SW 1271 (cell line): Measurements from ENCODE around the gene CREB3L2.
"Not testable (repeated sequence)": the region's sequence is repeated elsewhere in the genome, so short reads cannot be mapped to it uniquely, and the experiment has no call there.

Experiments
- DNase-seq, 2 experiments: peaks; one replicate each; lab custom pipeline; 2025; lab: John Stamatoyannopoulos, UW

Gene CREB3L2, protein sequence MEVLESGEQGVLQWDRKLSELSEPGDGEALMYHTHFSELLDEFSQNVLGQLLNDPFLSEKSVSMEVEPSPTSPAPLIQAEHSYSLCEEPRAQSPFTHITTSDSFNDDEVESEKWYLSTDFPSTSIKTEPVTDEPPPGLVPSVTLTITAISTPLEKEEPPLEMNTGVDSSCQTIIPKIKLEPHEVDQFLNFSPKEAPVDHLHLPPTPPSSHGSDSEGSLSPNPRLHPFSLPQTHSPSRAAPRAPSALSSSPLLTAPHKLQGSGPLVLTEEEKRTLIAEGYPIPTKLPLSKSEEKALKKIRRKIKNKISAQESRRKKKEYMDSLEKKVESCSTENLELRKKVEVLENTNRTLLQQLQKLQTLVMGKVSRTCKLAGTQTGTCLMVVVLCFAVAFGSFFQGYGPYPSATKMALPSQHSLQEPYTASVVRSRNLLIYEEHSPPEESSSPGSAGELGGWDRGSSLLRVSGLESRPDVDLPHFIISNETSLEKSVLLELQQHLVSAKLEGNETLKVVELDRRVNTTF

DNA sequence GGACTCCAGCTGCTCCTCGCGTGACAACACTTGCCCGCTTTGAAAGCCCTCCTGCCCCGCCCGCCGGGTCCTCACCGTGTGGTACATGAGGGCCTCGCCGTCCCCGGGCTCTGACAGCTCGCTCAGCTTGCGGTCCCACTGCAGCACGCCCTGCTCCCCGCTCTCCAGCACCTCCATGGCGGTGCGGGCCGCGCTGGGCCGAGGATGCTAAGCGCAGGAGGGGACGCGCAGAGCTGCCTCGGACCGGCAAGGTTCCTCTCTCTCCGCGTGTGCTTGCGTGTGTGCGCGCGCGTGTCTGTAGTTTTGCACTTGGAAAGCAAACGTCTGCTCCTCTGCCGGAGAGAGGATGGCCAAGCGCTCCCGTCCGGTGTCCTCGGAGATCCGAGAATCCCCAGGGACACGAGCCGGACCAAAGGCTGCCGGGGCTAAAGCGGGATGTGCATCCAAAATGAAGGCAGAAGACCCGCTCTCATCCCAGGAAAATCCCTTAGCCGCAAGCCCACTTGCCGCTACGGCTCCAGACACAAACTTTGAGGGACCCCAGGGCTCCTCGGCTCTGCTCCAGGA, at the start of gene CREB3L2:
CREB3L2 (minus strand) TSS at position 558 of the 567 bp plus-strand sequence; CDS start at position 177, 381 bp downstream.
- peak; percentile 20 to 52 for DNase-seq

DNA sequence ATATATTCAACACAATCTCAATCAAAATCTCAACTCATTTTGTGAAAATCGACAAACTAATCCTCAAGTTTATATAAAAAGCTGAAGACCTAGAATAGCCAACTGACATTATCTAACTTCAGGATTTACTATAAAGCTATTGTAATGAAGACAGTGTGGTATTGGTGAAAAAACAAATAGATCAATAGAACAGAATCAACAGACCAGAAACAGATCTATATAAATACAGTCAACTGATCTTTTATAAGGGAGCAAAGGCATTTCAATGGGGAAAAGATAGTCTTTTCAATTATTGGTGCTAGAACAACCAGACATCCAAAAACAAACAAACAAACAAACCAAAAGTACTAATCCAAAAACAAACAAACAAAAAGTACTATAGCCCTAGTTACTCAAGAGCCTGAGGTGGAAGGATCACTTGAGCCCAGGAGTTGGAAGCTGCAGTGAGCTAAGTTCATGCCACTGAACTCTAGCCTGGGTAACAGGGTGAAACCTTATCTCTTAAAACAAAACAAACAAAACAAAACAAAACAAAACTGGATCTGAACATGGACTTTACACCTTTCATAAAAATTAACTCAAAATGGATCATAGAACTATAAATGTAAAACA, 47.7 kb upstream of the CREB3L2 start:
- no peak for DNase-seq

DNA sequence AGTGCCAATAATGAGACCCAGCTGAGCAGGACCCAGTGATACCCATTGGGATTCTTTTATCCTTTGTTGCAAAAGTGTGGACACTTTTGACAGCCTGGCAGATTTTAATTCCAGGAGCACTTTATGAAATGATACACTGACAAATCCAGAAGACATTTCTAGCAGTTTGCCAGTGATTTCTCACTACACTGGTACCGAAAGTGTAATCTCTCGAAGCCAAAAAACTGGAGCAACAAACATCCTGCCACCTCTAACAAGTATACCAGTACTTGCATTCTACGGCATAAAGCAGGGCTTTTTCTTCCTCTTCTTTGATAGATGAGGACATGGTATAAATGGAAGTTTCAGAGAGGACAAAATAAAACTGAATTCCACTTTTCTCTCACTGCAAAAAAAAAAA, 46.0 kb upstream of the CREB3L2 start:
- DNase-seq, result no peak

DNA sequence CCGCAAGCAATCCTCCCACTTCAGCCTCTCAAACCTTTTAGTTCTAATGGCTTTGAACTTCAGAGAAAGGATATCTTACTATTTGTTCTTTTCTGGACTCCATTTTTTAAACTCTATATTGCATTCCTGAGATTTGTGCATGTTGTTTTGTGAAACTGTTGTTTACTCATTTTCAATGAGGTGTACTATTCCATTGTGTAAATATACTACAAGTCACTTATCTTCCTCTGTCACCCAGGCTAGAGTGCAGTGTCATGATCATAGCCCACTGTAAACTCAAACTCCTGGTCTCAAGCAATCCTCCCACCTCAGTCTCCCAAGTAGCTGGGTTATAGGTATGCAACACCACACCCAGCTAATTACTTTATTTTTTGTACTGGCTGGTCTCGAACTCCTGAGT, 43.0 kb upstream of the CREB3L2 start:
- DNase-seq, result no peak

DNA sequence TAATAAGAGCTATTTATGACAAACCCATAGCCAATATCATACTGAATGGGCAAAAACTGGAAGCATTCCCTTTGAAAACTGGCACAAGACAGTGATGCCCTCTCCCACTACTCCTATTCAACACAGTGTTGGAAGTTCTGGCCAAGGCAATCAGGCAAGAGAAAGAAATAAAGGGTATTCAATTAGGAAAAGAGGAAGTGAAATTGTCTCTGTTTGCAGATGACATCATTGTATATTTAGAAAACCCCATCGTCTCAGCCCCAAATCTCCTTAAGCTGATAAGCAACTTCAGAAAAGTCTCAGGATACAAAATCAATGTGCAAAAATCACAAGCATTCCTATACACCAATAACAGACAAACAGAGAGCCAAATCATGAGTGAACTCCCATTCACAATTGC, 38.2 kb upstream of the CREB3L2 start:
- DNase-seq, result not testable (repeated sequence)

DNA sequence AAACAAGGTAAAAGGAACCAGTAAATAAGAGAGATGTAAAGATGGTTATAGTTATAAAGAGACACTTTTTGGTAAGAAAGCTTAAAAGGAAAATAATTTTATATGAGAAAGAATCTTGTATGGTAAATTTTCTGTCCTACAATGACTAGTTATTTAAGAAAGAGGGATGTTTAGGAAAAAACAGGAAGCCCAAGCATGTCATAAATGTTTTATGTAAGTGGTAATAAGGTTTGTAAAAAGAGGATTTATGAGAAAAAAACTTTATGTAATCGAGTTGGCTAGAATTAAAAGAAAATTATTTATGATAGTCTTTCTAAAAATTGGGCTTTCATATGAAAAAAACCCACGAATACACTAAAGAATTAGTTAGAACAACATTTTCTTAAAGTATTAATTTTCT, 34.2 kb upstream of the CREB3L2 start:
- peak in 1 of 2 experiments; percentile 2 for DNase-seq

DNA sequence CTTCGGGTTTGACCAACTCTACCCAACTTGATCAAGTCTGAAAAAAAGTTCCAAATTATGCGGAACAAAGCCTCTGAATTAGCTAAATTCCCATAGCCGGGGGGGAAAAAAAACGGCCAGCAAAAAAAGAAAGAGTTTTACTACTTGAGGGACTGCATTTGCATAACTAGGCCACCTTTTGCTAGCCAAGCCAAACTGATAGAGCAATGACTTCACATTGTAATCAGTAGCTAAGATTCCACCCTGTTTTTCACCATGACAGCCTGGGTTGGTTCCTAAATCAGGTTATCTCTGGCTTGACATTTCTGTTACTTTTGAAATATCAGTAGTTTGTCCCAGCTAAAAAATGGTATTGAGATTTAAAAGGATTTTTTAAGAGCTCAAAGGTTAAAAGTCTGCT, 31.4 kb upstream of the CREB3L2 start:
- no peak for DNase-seq

DNA sequence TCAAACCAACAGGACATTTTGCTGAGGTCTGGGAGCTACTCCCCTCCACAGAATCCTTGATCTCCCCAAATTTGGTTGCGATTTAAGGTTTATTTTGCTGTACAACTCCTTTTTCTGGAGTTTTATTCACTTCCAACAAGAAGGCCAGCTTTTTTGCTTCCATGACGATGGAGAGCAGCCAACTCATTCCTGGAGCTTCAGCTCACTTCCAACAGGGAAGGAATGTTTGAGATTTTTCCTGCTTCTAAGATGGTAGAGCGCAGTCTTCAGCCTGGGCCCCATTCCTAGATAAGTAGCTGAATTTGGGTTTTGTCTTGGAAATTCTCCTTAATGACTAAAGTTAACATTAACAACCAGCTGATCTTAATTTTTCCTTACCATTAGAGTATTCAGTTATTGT, 30.9 kb upstream of the CREB3L2 start:
- DNase-seq, result no peak

DNA sequence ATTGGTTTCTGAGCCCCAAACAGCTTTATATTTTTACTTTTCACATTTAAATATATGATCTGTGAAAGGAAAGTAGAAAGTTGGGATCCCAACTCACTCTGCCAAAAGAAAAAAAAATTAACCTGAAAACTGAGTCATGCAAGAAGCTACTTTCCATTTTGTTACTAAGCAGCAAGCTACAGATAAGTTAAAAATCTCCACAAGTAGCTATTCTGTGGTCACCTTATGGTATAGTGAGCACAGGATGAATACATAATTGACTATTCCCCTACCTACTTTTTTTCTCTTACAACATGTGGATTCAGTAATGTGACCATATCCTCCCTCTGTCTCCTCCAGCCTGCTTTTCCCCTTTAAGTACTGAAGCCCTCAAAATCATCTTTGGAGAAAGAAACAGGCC, 30.3 kb upstream of the CREB3L2 start:
- DNase-seq, result no peak

DNA sequence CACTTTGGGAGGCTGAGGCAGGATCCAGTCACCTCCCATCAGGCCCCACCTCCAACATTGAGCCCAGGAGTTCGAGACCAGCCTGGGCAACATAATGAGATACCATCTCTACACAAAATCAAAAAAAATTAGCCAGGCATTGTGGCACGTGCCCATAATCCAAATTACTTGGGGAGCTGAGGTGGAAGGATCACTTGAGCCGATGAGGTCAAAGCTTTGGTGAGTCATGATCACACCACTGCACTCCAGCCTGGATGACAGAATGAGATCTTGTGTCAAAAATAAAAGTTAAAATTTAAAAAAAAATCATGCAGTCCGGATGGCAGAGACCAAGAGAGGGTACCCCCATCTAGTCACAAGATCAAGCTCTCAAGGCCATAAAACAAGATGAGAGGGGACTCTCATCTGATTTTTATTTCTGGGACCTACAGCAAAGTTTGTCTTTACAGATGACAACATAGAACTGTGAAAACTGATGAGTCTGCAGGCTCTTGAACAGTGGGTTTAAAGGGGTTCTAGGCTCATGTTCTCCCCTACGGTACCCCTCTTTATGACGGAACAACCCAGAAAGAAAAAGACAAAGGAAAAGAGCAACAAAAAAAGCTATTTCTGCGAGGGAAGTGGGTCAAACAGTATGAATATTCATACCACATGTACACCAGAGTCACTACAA, 28.9 kb upstream of the CREB3L2 start:
- DNase-seq, result no peak

DNA sequence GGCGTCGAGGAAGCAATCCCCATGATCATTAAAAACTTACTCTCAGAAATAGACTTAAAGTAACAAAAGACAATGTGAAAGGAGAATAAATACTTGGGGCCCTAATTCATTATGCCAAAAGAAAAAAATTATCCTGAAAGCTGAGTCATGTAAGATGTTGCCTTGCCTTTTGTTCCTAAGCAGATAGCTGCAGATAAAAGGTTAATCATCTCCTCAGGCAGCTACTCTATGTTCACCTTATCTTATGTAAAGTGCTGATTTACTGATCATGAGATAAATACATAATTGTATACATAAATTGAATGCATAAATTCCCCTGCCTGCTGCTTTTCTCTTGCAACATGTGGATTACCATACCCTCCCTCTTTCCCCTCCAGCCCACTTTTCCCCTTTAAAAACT, 28.1 kb upstream of the CREB3L2 start:
- no peak for DNase-seq

DNA sequence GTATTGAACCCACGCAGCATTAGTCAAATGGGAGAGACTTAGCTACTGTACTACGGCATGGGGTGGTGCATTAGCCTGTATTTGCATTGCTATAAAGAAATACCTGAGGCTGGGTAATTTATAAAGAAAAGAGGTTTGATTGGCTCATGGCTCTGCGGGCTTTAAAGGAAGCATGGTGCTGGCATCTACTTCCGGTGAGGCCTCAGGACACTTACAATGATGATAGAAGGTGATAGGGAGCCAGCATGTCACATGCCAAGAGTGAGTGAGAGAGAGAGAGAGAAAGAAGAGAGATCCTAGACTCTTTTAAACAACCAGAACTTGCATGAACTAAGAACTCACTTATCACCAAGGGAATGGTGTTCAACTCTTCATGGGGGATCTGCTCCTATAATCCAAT, 27.2 kb upstream of the CREB3L2 start:
- no peak for DNase-seq

DNA sequence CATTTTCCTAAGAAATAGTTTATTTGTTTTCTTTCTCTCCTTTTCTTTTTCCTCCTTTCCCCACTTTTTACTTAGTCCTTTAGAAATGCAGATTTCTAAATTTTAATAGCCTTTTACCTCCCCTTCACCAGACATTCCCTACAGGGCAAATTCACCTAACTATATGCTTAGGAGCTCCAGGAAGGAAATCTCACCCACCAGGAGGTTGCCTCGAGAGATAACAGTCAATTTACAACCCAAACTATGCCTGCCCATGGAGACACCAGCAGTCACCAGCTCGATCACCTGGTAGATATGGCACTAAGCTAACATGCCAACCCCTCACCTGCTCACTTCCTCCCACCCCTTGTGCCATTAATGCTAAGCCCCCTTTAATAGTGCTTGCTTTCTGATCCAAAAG, 25.2 kb upstream of the CREB3L2 start:
- no peak for DNase-seq

DNA sequence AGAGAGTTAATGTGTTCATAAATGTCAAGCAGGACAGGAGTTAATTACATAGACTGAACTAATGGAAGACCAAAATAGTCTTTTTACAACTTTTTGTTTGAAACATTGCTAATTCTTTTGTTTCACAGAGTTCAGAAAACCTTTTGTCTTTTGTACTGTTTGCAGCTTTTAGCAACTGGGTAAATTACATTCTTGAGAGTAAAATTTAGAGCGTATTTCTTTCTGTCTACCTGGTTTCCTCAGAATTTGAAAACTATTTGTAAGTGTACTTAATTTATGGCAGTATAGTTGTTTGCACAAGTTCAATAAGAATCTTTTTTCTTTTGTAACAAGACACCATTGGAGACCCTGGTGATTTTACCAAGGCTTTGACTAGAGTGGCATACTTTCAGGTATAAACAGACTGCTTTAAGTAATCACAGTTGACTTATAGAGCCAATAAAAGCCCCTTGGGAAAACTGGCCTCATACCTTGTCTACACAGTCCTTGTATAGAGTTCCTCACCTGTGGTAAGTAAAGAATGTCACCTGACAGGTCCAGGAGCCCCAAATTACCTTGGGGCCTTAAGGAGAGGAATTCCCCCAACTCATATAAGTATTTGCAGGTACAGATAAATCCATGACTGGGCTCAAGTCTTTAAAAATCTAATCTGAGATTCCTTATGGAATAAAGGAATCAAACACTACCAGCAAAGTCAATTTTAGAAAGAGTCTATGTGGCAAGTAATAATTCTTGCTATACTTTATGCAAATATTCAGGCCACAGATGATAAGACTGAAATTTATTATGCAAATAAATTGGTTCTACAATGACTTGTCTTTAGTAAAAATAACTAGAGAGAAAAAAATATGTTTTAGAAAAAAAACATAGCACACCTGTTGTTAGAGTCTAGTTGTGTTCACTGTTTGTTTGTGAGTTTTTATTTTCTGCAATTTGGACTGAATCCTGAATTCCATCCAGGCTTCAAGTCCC, 23.6 kb upstream of the CREB3L2 start:
- DNase-seq, result no peak

DNA sequence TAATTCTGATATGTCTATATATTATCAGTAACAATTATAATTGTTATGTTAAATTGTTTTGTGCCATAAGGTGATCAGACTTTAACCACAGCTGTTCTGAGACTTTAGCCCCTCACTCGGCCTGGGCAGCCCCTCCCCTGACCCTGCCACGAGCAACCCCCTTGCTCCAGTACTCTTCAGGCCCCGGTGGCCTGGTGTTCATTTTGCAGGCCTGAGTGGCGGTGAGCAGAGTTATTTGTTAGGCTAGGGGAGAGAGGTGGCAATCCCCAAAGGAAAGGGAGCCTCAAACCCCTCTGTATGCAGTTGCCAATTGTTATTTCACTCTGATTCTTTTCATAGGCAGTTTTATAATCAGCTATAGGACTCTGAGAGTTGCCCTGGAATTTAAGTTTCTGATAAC, 22.9 kb upstream of the CREB3L2 start:
- DNase-seq, result no peak

DNA sequence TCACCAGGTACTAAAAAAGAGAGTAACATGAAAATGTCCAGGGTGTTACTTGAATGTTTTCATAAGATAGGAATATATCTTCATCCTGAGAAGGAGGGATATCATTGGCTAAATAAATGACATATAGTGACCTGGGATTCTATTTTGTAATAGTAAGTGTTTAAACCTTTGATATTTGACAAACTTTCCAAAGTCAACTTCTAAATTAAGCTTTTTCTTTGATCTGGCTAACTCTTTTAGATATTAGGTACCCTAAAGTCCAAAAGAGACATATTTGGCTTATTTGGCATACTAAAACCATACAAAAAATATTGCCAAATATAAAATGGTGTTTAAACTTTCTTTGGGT, 22.4 kb upstream of the CREB3L2 start:
- DNase-seq, result no peak

DNA sequence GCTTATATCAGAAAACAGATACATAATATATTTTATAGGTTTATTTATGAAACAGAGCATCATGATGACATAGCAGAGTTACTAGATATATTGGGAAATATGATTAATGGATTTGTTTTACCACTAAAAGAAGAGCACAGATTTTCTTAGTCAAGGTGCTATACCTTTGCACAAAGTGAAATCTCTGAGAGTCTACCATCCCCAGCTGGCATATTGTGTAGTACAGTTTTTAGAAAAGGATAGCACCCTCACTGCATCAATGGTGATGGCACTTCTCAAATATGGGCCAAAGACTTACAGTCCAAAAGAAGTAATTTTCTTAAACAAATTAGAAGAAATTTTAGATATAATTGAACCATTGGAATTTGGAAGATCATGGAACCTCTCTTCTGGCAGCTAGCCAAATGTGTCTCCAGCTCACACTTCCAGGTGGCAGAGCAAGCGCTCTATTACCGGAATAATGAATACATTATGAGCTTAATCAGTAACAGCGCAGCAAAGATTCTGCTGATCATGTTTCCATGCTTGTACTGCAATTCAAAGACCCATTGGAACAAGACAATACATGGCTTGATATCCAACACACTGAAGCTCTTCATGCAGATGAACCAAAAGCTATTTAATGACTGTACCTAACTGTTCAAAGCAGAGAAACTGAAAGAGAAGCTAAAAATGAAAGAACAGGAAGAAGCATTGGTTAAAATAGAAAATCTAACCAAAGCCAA, 21.9 kb upstream of the CREB3L2 start:
- DNase-seq, result no peak

DNA sequence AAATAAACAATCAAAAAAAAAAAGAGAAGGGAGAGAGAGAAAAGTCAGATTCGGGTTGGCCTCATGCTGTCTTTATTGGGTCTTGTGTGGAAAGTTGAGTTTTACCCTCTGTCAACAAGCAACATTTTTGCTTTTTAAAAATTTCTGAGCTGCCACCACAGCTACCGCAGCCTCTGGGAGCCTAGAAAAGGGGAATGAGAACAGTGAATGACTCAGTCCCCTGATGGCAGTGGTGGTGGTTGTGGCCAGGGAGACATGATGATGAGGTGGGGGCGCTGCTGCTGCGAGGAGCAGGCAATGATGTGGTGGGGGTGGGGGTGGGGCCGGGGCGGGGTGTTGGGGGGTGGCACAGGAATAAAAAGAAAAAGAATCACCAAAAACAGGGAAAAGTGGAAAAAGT, 20.0 kb upstream of the CREB3L2 start:
- no peak for DNase-seq

DNA sequence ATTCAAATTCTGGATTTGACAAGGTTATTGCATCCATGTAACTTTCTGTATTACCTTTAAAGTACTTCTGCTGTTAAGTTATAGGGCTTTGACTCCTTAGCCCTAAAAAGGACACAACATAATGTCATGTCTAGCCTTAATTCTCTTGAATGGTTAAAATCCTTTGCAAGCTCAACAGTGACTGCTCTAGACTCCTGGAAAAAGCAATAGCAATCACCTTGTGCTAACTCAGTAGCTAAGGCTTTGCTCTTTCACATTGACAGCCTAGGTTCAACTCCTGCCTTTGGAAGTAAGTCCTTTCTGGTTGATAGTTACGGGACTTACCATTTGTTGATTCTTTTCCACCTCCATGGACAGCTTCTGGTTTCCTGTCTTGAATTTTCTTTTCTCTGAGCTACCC, 16.1 kb upstream of the CREB3L2 start:
- no peak for DNase-seq

DNA sequence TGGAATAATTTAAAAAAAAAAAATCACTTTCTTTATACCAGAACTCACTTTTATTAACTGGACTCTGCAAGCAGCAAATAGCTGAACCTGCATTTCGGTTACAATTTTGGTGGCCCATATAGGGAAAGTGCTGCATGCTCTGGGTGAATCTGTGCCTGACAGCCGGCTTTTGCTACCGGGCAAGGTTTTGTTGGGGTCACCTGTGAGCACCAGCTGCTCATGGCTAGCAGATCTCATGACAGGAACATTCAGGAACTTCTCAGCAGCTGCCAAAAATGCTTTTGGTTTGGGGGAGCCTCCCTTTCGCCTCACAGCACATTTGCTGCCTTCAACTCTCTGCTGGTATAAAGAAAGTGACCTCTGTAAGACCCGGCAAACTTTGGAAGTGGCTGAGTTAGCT, 13.2 kb upstream of the CREB3L2 start:
- DNase-seq, result no peak

DNA sequence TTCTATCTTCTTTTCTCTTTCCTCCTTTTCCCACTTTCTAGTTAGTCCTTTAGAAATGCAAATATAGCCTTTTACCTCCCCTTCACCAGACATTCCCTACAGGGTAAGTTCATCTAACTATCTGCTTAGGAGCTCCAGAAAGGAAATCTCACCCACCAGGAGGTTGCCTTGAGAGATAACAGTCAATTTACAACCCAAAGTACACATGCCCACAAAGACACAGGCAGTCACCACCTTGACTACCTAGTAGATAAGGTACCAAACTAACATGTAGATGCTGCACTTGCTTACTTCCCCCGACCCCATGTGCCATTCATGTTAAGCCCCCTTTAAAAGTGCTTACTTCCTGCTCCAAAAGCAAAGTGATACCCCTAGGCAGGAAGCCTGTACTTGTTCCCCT, 12.8 kb upstream of the CREB3L2 start:
- no peak for DNase-seq
